HL-60/S4 treated with phorbol 12-myristate 13-acetate at 8.2 ng/mL for 4 days and 3 days (cell line): ENCODE results near the gene SLC17A5.
"Not testable (repeated sequence)": the region's sequence is repeated elsewhere in the genome, so short reads cannot be mapped to it uniquely, and the experiment has no call there.

Experiments
- in situ Hi-C: fragments of 300-500 bp; cut with MboI; formaldehyde crosslinking; loops from 2 replicates; pipeline ENCODE4 v1.15.0; 2022; ENCODE audit warnings: low sequenced_read_pairs

The SLC17A5 gene

DNA sequence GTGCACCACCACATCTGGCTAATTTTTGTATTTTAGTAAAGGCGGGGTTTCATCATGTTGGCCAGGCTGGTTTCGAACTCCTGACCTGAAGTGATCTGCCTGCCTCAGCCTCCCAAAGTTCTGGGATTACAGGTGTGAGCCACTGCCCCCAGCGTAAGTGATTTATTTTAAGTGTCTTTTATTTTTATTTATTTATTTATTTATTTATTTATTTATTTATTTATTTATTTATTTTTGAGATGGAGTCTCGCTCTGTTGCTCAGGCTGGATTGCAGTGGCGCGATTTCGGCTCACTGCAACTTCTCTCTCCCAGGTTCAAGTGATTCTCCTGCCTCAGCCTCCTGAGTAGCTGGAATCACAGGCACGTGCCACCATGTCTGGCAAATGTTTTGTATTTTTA is 30.3 kb downstream of the SLC17A5 start:
- in situ Hi-C loops: loop anchor here (25.0 kb wide), 1 partner anchor 111 kb away; the partner anchor contains the start of gene EEF1A1

- in situ Hi-C loops: loop anchor here (25.0 kb wide), 1 partner anchor 106 kb away; the partner anchor contains the start of gene EEF1A1
Observed at GRCh38 chr6:73618082-73618481, 35.7 kb downstream of the SLC17A5 start.

- in situ Hi-C loops: loop anchor here (25.0 kb wide), 1 partner anchor 103 kb away; the partner anchor contains the start of gene EEF1A1
Observed at GRCh38 chr6:73614802-73615201, 39.0 kb downstream of the SLC17A5 start.

- in situ Hi-C loops: loop anchor here (25.0 kb wide), 1 partner anchor 102 kb away; the partner anchor contains the start of gene EEF1A1
Observed at GRCh38 chr6:73613806-73614536, 39.8 kb downstream of the SLC17A5 start.

GRCh38 chr6:73612611-73613010 is 41.2 kb downstream of the SLC17A5 start:
- in situ Hi-C loops: loop anchor here (25.0 kb wide), 1 partner anchor 100 kb away; the partner anchor contains the start of gene EEF1A1

DNA sequence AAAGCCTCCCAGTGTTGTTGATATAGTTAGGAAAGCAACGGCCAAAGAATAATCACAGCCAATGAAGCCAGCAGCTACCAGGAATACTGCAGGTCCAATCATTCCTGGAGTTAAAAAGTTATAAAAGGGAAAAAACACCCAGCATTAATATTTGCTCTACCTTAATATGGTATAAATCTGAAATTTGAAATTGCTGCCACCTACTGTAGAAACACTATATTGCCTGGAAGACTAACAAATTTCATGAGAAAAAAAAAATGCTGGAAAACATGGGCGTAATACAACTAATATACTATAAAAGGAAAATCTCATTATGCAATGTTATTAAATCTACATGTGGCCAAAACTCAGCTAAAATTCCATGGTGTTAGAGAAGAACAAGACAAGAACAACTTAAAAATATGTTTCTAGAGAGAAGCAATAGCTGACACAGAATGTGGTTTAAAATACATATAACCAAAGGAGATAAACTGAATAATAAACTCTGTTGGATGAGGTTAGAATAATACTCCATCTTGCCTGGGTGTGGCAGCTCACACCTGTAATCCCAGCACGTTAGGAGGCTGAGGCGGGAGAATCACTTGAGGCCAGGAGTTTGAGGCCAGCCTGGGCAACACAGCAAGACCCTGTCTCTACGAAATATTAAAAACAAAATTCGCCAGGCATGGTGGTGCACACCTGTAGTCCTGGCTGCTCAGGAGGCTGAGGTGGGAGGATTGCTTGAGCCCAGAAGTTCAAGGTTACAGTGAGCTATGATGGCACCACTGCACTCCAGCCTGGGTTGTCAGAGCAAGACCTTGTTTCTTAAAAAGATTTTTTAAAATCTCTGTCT is 43.1 kb downstream of the SLC17A5 start:
- in situ Hi-C loops: loop anchor here (25.0 kb wide), 1 partner anchor 98 kb away; the partner anchor contains the start of gene EEF1A1

GRCh38 chr6:73608761-73609160 is 45.0 kb downstream of the SLC17A5 start:
- in situ Hi-C loops: loop anchor here (25.0 kb wide), 1 partner anchor 96 kb away; the partner anchor contains the start of gene EEF1A1

GRCh38 chr6:73606428-73606827 is 47.4 kb downstream of the SLC17A5 start:
- in situ Hi-C loops: loop anchor here (25.0 kb wide), 1 partner anchor 94 kb away; the partner anchor contains the start of gene EEF1A1

GRCh38 chr6:73604461-73604860 is 49.3 kb downstream of the SLC17A5 start:
- in situ Hi-C loops: loop anchor here (25.0 kb wide), 1 partner anchor 92 kb away; the partner anchor contains the start of gene EEF1A1

DNA sequence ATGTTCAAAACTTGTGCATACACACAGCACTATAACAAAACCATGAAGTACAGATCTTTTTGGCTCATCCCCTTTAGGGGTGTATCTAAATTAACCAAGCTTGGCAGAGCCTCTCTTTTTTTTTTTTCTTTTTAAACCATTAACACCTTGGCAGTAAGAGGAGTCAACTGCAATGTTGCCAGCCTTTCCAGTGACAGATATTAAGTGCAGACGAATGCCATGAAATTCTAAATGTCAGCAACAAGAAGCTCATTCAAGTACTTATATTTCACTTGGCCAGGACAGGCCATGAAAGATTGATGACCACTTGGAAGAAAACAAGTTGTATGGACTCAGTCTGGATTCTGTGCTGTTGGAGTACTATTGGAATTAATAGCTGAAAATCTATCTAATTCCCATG is 49.8 kb downstream of the SLC17A5 start:
- in situ Hi-C loops: loop anchor here (25.0 kb wide), 1 partner anchor 92 kb away; the partner anchor contains the start of gene EEF1A1

DNA sequence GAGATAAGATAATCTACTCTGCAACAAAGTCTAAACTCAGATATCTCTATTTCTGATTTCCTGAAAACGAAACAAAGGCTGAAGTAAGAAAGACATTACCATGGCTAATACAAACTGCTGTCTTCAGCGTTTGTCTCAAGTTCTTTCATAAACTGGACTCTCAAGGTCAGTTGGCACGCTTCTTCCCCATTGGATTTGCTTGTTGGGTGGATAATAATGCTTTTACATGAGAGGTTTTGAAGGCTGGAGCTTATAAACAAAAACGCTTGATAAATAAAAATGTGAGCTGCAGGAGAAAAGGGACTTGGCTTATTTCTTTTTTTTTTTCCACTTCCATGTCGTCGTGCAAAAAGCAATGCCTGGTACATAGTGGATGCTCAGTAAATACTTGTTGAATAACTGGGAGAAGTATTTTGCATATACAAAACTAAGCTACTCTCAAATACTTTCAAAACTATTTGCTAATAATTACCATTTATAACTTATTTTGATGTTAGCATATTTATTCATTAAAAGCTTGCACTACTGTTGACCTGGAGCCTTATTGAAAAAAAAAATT is 67.3 kb downstream of the SLC17A5 start:
- in situ Hi-C loops: no loop called here

- in situ Hi-C loops: no loop called here
Observed at GRCh38 chr6:73585566-73586415, 68.0 kb downstream of the SLC17A5 start.

DNA sequence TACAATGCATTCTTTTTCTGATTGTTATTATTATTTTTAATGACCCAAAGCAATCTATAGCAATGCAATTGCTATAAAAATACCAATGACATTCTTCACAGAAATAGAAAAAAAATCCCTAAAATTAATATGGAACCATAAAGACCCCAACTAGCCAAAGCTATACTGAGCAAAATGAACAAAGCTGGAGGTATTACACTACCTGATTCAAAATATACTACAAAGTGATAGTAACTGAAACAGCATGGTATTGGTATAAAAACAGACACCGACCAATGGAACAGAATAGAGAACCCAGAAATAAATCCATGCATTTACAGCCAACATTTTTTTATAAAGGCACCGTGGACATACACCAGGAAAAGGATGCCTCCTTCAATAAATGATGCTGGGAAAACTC is 72.5 kb downstream of the SLC17A5 start:
- in situ Hi-C loops: no loop called here

DNA sequence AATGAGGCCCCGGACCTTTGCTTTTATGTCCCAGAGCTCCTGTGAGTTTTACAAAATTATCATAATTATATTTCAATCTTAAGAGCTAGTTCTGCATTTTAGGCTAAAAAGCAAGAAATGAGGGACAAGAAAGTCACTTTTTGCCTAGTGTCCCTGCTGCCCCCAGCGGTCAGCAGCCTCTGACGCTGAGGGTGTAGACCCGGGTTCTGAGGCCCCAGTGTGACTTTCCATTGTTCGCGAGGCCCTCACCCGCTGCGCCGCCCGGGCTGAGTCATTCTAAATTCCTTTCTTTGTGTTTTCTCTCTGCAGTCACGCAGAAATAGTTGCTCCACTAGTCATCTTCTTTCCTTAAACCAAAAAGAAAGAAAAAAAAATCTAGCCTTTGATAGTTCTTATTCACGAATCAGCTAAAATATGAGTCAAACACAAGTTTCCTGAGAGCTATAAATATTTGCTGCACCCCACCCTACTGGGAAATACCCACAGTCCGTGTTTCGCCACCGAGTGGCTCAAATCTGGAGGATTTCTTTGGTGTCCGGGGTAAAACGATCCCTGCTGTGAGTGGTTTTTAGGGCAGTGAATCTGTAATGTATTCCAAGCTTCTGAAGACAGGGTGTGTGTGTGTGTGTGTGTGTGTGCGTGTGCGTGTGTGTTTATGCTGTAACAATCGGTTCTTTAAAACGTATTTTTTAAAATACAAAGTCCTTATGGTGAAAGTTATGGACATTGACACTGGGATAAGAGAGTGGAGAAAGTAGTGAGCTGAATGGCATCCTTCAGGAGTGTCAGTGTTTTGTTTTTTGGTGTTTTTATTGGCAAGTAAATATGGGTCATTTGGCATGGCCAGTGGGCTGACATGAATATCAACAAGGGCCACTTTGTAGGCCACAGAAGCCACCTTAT is 73.3 kb downstream of the SLC17A5 start:
- in situ Hi-C loops: no loop called here

GRCh38 chr6:73579851-73580246 is 73.9 kb downstream of the SLC17A5 start:
- in situ Hi-C loops: no loop called here

DNA sequence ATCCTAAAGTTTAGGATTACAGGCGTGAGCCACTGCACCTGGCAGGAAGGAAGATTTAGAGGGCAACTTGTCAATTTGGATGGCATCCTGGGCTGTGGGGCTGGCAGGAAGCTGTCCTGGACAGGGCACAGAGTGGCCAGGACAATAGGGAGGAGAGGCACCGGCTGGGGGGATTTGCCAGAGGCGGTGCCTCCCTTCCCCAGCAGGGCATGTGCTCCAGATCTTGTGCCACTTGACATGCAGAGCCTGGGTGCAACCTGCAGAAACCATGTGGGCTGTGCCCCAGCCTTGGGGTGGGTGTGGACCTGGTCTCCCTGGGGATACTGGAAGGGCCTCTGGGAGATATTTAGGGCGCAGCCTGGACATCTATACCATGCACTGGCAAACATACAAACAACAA is 74.4 kb downstream of the SLC17A5 start:
- in situ Hi-C loops: no loop called here

DNA sequence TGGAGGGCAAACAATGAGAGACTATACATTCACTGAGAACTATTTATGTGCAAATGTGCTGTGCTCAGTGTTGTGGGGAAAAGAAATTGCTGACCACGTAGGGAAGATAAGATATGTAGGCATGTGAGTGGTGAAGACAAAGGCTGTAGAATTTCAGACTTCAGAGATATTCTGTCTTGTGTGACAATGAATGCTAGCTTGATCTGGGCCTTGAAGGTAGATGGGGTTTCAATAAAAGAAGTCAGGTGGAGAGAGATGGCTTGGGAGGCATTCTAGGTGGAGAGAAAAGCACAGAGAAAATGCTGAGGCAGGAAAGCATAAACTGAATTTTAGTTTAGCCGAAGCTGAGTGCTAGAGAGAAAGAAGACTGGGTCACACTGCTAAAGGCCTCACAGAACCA is 76.1 kb downstream of the SLC17A5 start:
- in situ Hi-C loops: no loop called here

DNA sequence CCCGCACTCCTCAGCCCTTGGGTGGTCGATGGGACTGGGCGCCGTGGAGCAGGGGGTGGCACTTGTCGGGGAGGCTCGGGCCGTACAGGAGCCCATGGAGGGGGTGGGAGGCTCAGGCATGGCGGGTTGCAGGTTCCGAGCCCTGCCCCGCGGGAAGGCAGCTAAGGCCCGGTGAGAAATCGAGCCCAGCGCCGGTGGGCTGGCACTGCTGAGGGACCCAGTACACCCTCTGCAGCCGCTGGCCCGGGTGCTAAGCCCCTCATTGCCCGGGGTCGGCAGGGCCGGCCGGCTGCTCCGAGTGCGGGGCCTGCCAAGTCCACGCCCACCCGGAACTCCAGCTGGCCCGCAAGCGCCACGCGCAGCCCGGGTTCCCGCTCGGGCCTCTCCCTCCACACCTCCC is 81.3 kb downstream of the SLC17A5 start:
- in situ Hi-C loops: not testable (repeated sequence)
